Right lobe of liver (tissue), 4 donors: ENCODE data around the gene SLC2A14.

Experiments
- POLR2A ChIP-seq: fragments of 450-650 bp; IDR thresholded peaks from one replicate; pipeline ENCODE4 v1.6.1; 2017; ENCODE audit warnings: antibody characterized with exemption, mild to moderate bottlenecking
- TF ChIP-seq, protein P1 (sequence below), 4 donors: fragments of 200-600 bp in 3 of 4; fragments of 450-650 bp in 1 of 4; IDR thresholded peaks; one replicate each; pipeline versions ENCODE4 v1.5.1 to v1.8.0; 2016 to 2022; ENCODE audit warnings: antibody characterized with exemption in 4 of 4, mild to moderate bottlenecking in 2 of 4
- donor health status: DM: no; HTN: no; CAD: no.
- donor health status: DM: no; HTN: no; CAD: no.
- donor health status: DM: no; HTN: yes; CAD: no.

DNA sequence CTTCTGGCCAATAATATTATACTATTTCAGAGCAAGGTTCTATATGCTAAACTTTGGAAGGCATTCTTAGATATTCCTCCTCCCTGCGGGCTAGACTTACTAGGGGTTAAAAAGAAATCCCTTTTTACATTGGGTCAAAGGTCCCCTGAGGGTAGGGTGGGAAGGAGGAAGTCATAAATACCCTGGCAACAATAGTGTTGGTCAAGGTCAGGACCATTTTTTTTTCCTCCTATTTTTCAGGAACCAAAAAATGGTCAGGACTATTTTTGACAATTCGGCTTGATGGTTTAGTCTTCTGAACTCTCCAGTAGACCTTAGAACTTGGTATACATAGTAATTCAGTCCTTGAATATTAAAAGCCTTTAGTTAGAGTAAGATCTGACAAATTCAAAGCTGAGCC is 88.0 kb downstream of the SLC2A14 start:
- TF ChIP-seq, protein P1, sequence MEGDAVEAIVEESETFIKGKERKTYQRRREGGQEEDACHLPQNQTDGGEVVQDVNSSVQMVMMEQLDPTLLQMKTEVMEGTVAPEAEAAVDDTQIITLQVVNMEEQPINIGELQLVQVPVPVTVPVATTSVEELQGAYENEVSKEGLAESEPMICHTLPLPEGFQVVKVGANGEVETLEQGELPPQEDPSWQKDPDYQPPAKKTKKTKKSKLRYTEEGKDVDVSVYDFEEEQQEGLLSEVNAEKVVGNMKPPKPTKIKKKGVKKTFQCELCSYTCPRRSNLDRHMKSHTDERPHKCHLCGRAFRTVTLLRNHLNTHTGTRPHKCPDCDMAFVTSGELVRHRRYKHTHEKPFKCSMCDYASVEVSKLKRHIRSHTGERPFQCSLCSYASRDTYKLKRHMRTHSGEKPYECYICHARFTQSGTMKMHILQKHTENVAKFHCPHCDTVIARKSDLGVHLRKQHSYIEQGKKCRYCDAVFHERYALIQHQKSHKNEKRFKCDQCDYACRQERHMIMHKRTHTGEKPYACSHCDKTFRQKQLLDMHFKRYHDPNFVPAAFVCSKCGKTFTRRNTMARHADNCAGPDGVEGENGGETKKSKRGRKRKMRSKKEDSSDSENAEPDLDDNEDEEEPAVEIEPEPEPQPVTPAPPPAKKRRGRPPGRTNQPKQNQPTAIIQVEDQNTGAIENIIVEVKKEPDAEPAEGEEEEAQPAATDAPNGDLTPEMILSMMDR (IDR thresholded peaks at IDR 0.05) = no peak
- TF ChIP-seq POLR2A = no peak
